Activated T-cell treated with anti-CD3 and anti-CD28 coated beads, Interleukin-2, amount 50 U/mL, for 24 hours (primary cell): ENCODE results near the gene PARD6B.

Experiments
- DNase-seq: peaks from one replicate; pipeline ENCODE4 v3.0.0-alpha.2; 2020
- H3K27ac Mint-ChIP-seq: 2 replicates; pipeline ENCODE4 v1.8.0; 2020; ENCODE audit warnings: mild to moderate bottlenecking, mixed read lengths
- H3K27me3 Mint-ChIP-seq: 2 replicates; pipeline ENCODE4 v1.8.0; 2020; ENCODE audit warnings: mixed read lengths
- H3K36me3 Mint-ChIP-seq: 2 replicates; pipeline ENCODE4 v1.8.0; 2020; ENCODE audit warnings: low read depth, mixed read lengths
- H3K4me1 Mint-ChIP-seq: 2 replicates; pipeline ENCODE4 v1.8.0; 2020; ENCODE audit warnings: low read depth, mixed read lengths
- H3K4me3 Mint-ChIP-seq: 2 replicates; pipeline ENCODE4 v1.8.0; 2020; ENCODE audit warnings: mild to moderate bottlenecking, moderate library complexity, mixed read lengths
- H3K9me3 Mint-ChIP-seq: 2 replicates; pipeline ENCODE4 v1.8.0; 2020; ENCODE audit warnings: mixed read lengths

The PARD6B gene

DNA sequence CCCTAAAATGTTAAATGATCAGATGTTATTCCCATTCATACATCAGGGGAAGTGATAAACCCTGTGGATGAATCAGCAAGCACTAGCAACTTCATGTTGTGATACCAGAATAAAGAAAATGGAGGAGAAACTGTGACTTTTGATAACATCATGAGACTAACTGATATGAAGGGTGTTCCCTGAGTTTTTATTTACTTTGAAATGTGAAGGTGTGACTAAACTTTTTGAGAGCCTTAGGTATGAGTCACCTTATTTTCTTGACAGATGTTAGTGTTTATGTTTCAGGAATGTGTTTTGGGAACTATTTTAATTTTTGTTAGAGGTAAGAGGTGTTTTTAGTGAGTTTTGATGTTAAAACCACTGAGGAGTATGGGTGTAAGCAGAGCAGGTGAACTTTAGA is 4.4 kb downstream of the PARD6B start:
- H3K36me3 Mint-ChIP-seq, result peaks cover 17% of the 10 kb centered on the region
- H3K27ac Mint-ChIP-seq, result no peak overlapping the region
- DNase-seq, result no peak
- no peak overlapping the region for H3K4me3 Mint-ChIP-seq
- H3K27me3 Mint-ChIP-seq, result no peaks in the 10 kb centered on the region
- H3K4me1 Mint-ChIP-seq, result peaks cover 34% of the 10 kb centered on the region
- no peaks in the 10 kb centered on the region for H3K9me3 Mint-ChIP-seq

DNA sequence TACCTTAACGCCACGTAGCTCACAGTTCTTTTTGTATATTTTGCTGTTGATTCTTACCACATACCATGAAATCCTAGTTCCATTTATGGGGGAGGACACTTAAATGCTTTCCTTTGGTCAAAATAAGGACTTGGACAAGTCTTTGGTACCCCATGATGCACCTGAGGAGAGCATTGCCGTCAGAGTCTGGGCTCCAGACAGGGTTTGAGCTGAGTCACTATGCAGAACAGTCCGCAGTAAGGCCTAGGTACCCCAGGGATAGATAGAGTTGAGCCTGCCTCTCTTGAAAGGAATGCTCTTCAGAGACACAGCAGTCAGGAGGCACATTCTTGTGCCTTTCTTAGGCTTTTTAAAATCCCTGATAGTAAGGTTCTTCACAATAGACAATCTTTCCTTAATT is 6.0 kb downstream of the PARD6B start:
- H3K27me3 Mint-ChIP-seq, result no peaks in the 10 kb centered on the region
- H3K27ac Mint-ChIP-seq, result no peak overlapping the region

DNA sequence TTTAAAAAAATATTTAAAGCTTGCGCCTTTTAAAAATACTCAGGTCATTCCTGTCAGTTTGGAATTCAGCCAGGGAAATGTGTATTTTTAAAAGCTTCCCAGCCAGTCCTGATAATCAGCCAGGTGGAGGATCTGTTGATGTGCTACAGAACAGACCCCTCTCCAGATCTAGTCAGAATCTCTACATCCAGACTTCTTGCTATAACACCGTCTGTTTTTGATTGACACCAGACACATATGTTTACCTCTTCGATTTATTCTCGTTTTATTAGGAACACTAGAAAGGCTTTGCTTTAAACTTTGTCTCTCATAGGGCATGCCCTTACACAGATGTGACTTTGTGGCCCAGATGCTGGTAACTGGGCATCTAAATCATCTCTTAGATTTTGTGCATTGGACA is 11.7 kb downstream of the PARD6B start:
- H3K27ac Mint-ChIP-seq, result no peak overlapping the region
- H3K27me3 Mint-ChIP-seq, result no peaks in the 10 kb centered on the region
- peaks cover 40% of the 10 kb centered on the region for H3K4me1 Mint-ChIP-seq
- DNase-seq, result no peak
- H3K4me3 Mint-ChIP-seq, result no peak overlapping the region
- H3K36me3 Mint-ChIP-seq, result peaks cover 36% of the 10 kb centered on the region
- no peaks in the 10 kb centered on the region for H3K9me3 Mint-ChIP-seq

More for the DNA sequence above, 6.0 kb downstream of the PARD6B start:
- peaks cover 24% of the 10 kb centered on the region for H3K36me3 Mint-ChIP-seq
- H3K4me1 Mint-ChIP-seq, result peaks cover 34% of the 10 kb centered on the region
- DNase-seq, result no peak
- no peak overlapping the region for H3K4me3 Mint-ChIP-seq
- no peaks in the 10 kb centered on the region for H3K9me3 Mint-ChIP-seq

DNA sequence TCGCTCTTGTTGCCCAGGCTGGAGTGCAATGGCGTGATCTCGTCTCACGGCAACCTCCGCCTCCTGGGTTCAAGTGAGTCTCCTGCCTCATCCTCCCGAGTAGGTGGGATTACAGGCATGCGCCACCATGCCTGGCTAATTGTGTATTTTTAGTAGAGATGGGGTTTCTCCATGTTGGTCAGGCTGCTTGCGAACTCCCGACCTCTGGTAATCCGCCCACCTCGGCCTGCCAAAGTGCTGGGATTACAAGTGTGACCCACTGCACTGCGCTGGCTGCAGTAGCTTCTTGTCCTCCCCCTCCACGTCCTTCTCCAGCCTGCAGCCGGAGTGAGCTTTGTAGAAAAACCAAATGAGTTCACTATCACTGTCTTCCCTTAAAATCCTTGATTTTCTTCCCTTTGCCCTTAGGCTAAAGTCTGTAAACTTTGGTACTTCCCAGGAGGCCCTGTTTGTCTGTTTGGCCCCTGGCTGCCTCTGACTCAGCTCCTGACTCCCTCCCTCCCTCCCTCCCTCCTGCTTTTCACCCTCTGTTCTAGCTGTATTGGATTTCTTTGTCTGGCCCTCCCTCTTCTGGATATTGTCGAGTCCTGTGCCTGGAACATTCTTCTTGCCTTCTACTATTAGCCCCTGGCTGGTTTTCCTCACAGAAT is 12.9 kb downstream of the PARD6B start:
- H3K27me3 Mint-ChIP-seq, result no peaks in the 10 kb centered on the region
- no peak for DNase-seq
- H3K4me1 Mint-ChIP-seq, result peaks cover 40% of the 10 kb centered on the region
- peak overlapping the region; percentile 56 for H3K27ac Mint-ChIP-seq
- H3K9me3 Mint-ChIP-seq, result no peaks in the 10 kb centered on the region
- H3K4me3 Mint-ChIP-seq, result no peak overlapping the region
- H3K36me3 Mint-ChIP-seq, result peaks cover 34% of the 10 kb centered on the region

DNA sequence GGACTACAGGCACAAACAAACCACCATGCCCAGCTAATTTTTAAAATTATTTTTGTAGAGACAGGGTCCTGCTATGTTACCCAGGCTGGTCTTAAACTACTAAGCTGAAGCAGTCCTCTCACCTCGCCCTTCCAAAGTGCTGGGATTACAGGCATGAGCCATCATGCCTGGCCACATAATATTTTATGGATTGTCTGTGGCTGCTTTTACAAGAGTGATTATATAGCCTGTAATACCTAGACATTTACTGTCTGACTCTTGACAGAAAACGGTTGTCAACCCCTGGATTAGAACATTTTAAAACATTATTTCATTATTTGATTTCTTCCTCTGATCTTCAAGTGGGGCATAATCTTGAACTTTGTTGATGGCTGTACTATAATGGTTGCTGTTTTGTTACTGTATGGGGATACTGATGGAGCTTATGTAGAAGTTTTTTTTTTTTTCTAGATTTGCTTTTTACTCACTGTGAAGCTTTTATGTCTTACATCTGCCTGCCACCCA is 14.3 kb downstream of the PARD6B start:
- H3K4me1 Mint-ChIP-seq, result peaks cover 37% of the 10 kb centered on the region
- H3K4me3 Mint-ChIP-seq, result no peak overlapping the region
- no peaks in the 10 kb centered on the region for H3K27me3 Mint-ChIP-seq
- peak overlapping the region; percentile 82 for H3K27ac Mint-ChIP-seq
- DNase-seq, result no peak
- no peaks in the 10 kb centered on the region for H3K9me3 Mint-ChIP-seq
- peaks cover 48% of the 10 kb centered on the region for H3K36me3 Mint-ChIP-seq

DNA sequence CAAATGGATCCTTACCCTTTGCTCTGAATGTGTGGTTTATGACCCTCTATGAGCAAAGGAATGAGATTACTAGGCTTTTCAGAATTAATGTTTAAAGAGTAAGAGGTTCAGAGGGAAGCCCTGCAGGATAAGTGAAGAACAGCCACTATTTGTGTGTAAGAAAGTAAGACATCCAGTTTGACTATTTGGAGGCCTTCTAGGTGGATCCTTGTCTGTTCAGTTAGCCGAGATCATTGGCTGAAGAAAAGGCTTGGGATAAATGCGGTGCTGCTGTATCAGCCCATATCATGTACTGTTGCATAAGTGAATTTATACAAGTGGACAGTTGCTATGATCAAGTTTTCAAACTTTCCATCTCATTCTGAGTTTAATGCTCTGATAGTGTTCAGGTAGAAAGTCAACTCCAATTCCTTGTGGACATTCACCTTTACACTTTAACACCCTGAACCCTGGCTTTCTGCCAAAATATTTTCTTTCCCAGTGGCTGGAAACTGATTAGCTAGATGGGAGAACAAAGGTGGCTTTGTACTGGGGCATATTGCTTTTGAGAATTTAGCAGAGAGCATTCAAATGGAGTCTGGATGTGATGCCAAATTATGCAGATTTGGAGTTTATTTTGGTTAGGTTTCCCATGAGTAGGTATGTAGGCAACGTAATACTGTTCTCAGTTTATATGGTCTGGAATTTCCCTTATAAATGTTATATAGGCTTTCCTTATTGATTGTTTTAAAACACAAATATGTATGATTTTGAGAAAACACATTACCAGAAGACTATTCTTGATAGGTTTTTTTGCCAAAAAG is 15.0 kb downstream of the PARD6B start:
- Mint-ChIP-seq H3K4me3 (no peak overlapping the region), H3K9me3 (no peaks in the 10 kb centered on the region), H3K27ac (peak overlapping the region; percentile 82), H3K36me3 (peaks cover 45% of the 10 kb centered on the region), H3K27me3 (no peaks in the 10 kb centered on the region), H3K4me1 (peaks cover 35% of the 10 kb centered on the region)
- no peak for DNase-seq

DNA sequence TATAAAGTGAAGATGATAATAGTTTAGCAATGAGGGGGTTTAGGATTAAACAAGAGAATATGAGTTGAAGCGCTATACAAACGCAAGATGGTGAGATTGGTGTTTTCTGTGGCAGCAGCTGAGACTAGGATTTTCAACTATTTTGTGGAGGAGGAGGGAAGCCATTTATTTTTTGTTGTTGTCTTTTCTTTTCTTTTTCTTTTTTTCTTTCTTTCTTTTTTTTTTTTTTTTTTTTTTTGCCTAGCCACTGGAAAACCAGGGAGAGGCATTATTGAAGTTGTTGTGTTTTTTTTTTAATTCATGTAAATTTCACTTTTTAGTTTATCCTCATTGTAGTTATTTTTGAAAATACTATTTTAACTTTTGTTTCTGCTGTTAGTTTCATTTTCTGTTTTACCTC is 15.9 kb downstream of the PARD6B start:
- H3K9me3 Mint-ChIP-seq, result no peaks in the 10 kb centered on the region
- no peak for DNase-seq
- H3K4me1 Mint-ChIP-seq, result peaks cover 35% of the 10 kb centered on the region
- H3K36me3 Mint-ChIP-seq, result peaks cover 43% of the 10 kb centered on the region
- peak overlapping the region; percentile 47 for H3K27ac Mint-ChIP-seq
- H3K27me3 Mint-ChIP-seq, result no peaks in the 10 kb centered on the region
- H3K4me3 Mint-ChIP-seq, result no peak overlapping the region

DNA sequence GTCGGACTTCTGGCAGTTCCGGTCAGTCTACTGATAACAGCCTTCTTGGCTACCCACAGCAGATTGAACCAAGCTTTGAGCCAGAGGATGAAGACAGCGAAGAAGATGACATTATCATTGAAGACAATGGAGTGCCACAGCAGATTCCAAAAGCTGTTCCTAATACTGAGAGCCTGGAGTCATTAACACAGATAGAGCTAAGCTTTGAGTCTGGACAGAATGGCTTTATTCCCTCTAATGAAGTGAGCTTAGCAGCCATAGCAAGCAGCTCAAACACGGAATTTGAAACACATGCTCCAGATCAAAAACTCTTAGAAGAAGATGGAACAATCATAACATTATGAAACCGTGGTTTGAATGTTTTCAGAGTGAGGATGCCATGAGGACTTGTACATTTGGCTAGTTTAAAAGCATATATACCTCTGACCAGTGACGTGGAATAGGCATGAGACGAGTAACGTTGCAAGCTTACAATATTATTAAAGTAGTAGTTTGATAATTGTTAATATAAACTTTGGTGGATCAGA is 18.8 kb downstream of the PARD6B start:
- Mint-ChIP-seq H3K4me1 (peaks cover 24% of the 10 kb centered on the region), H3K27me3 (no peaks in the 10 kb centered on the region), H3K27ac (no peak overlapping the region), H3K4me3 (no peak overlapping the region), H3K9me3 (no peaks in the 10 kb centered on the region), H3K36me3 (peaks cover 40% of the 10 kb centered on the region)
- no peak for DNase-seq

DNA sequence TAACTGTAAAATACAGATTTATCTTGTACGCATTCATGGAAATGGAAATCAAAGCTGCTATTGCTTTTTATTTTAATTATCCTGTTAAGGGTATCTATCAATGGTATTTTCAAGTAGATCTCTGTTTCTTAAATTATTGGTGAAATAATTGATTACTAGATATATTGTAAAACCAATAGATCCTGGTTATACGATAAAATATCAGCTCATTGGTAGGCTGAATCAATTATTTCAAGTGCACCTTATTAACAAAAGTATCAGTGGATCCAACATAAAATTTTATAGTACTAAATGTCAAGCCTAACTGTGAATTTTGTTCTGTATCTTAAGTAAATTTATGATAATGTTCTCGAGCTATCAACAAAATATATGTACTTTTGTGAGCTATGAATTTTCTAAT is 21.8 kb downstream of the PARD6B start:
- no peak for DNase-seq
- H3K27ac Mint-ChIP-seq, result no peak overlapping the region

DNA sequence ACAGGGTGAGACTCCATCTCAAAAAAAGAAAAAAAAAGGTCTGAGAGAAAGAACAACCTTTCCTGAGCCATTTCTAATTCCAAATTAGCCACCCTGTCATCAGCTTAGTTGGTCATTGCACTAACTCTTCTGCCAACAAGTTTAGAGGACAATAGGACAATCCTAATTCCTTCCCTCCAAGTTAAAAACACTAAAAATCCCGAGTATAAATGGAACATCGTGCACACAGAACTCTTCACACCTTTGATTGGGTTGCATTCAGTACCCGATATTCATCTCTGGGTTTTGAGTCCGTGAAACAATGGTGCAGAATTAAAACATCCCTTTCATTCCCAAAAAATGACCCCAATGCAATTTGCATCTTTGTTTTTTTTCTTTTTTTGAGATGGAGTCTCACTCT is 23.0 kb downstream of the PARD6B start:
- Mint-ChIP-seq H3K4me3 (no peak overlapping the region), H3K27ac (no peak overlapping the region), H3K36me3 (peaks cover 19% of the 10 kb centered on the region), H3K4me1 (no peaks in the 10 kb centered on the region), H3K27me3 (no peaks in the 10 kb centered on the region), H3K9me3 (no peaks in the 10 kb centered on the region)
- no peak for DNase-seq

More for the DNA sequence above, 21.8 kb downstream of the PARD6B start:
- Mint-ChIP-seq H3K36me3 (peaks cover 23% of the 10 kb centered on the region), H3K27me3 (no peaks in the 10 kb centered on the region), H3K9me3 (no peaks in the 10 kb centered on the region), H3K4me1 (no peaks in the 10 kb centered on the region), H3K4me3 (no peak overlapping the region)

DNA sequence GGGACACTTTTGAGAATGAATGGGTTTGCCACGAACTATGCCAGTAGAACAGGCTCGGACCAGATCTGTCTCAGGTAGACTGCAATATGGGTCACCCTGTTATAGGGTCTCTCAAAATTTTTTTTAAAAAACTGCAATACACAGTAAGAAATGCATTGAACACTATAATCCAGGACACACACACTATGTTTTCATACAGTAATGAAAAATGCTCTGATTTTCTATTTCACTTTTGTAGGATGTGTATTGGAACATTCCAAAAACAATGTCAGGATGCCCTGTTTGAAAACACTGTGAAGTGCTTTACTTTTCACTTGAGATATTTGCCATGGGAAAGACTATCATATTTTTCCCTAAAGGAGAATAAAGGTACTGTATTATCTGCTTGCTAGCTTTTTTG is 25.1 kb downstream of the PARD6B start:
- H3K4me3 Mint-ChIP-seq, result no peak overlapping the region
- DNase-seq, result no peak
- no peak overlapping the region for H3K27ac Mint-ChIP-seq
- H3K9me3 Mint-ChIP-seq, result no peaks in the 10 kb centered on the region
- H3K4me1 Mint-ChIP-seq, result no peaks in the 10 kb centered on the region
- H3K27me3 Mint-ChIP-seq, result no peaks in the 10 kb centered on the region
- peaks cover 7% of the 10 kb centered on the region for H3K36me3 Mint-ChIP-seq

DNA sequence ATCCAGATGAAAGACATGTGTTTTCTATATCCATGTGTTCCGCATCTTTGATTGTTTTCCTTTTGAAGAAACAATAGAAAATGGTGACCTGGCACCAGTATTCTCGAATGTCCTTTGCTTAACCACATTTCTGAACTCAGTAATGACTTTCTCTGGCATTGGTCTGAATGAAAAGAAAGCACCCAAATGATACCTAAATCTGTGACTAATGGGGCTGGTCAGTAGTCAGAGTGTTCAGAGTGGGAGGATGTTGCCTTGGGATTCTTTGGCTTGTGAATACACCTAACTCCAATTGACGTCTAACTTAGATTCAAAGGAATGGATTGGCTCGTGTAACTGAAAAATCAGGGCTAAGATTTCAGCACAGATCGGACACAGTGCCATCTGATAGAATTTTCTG is 27.1 kb downstream of the PARD6B start:
- Mint-ChIP-seq H3K27ac (no peak overlapping the region), H3K9me3 (no peaks in the 10 kb centered on the region), H3K27me3 (no peaks in the 10 kb centered on the region), H3K36me3 (no peaks in the 10 kb centered on the region), H3K4me3 (no peak overlapping the region), H3K4me1 (no peaks in the 10 kb centered on the region)
- no peak for DNase-seq

DNA sequence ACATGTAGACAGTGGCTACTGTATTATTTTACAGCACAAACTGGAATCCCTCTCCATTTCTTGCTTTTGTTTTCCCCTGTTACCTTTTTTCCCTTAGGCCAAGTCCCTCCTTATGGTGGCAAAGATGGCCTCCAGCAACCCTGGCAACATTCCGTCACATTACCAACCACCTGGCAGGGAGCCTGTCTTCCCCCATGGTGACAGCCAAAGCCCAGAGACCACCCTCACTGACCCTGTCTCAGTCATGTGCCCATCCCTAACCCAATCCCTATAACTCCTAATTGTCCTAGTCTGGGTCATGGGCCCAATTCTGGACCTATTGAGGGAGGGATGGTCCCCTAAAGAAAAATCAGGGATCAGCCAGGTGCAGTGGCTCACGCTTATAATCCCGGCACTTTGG is 27.6 kb downstream of the PARD6B start:
- Mint-ChIP-seq H3K27ac (no peak overlapping the region), H3K27me3 (no peaks in the 10 kb centered on the region), H3K4me1 (no peaks in the 10 kb centered on the region), H3K9me3 (no peaks in the 10 kb centered on the region), H3K36me3 (no peaks in the 10 kb centered on the region), H3K4me3 (no peak overlapping the region)
- no peak for DNase-seq

DNA sequence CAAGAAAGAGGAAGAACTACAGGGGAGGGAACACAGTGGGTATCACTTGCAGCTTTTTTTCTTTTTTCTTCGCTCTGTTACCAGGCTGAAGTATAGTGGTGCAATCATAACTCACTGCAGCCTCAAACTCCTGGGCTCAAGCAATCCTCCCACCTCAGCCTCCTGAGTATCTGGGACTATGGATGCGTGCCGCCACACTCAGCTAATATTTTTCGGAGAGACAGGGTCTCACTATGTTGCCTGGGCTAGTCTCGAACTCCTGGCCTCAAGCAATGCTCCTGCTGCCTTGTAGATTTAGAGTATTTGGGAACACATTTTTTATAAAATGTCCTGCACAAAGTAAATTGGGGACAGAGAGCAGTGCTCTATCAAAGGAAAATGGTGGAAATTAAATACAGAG is 28.3 kb downstream of the PARD6B start:
- Mint-ChIP-seq H3K36me3 (no peaks in the 10 kb centered on the region), H3K4me3 (no peak overlapping the region), H3K9me3 (no peaks in the 10 kb centered on the region), H3K27ac (no peak overlapping the region), H3K27me3 (no peaks in the 10 kb centered on the region), H3K4me1 (no peaks in the 10 kb centered on the region)
- DNase-seq, result no peak

DNA sequence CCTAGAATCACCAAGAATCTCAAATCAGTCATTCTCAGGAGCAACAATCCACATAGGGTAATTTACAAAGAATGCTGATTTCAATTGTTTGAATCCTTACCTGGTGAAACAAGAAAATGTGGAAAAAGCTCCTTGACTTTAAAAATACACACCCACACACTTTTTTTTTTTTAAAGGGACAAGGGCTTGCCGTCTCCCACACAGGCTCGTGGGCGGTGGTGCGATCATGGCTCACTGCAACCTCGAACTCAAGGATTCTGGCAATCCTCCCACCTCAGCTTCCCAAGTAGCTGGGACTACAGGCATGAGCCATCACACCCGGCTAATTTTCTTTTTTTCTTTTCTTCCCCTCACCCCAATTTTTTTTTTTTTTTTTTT is 30.7 kb downstream of the PARD6B start:
- no peak for DNase-seq
- H3K9me3 Mint-ChIP-seq, result no peaks in the 10 kb centered on the region
- no peak overlapping the region for H3K27ac Mint-ChIP-seq
- H3K36me3 Mint-ChIP-seq, result no peaks in the 10 kb centered on the region
- H3K27me3 Mint-ChIP-seq, result peaks cover 6% of the 10 kb centered on the region
- no peak overlapping the region for H3K4me3 Mint-ChIP-seq
- H3K4me1 Mint-ChIP-seq, result no peaks in the 10 kb centered on the region
